Left ventricle myocardium superior (tissue), 1 donor: Measurements from ENCODE around the gene RHOXF2B. TPM values are rescaled to one million over a fixed set of nuclear protein-coding genes. Genes with fewer than 3 reads are reported as not detected.
"Not testable (repeated sequence)": the region's sequence is repeated elsewhere in the genome, so short reads cannot be mapped to it uniquely, and the experiment has no call there.

ENCODE experiments used
- ATAC-seq: fragments of 200-7000 bp; cut with Tn5 transposase; one replicate; pipeline ENCODE4 v1.9.1; 2020; ENCODE audit warnings: mild to moderate bottlenecking, moderate library complexity
- DNase-seq: peaks from one replicate; pipeline ENCODE4 v3.0.0-alpha.2; 2020
- intact Hi-C: fragments of 100-400 bp; cut with micrococcal nuclease; formaldehyde crosslinking; loops from one replicate; pipeline ENCODE4 v1.11.0; 2022
- long read RNA-seq: library from polyadenylated mRNA; unstranded; transcript quantifications from one replicate; pipeline ENCODE4 v2.0.0, GENCODE V29; 2021
- total RNA-seq: library from RNA; stranded (reverse); fragmentation: NEBNext Ultra II Directional; extraction: Animal tissue kit (Norgen Biotek cat#: 25700); gene quantifications from one replicate; pipeline ENCODE4 v1.2.1, GENCODE V29; 2021
- donor health status: DM: no; HTN: yes; CAD: no; lungs with severe emphysema.

The RHOXF2B gene
- not detected for total RNA-seq
- long read RNA-seq: 0 reads

- intact Hi-C loops, DNase-seq, ATAC-seq: not testable (repeated sequence)
Observed at GRCh38 chrX:120077590-120077989, at the start of gene RHOXF2B. Gene RHOXF2B, minus strand, starts transcription at chrX:120077690. Its CDS starts 138 bp downstream, at chrX:120077552.

DNA sequence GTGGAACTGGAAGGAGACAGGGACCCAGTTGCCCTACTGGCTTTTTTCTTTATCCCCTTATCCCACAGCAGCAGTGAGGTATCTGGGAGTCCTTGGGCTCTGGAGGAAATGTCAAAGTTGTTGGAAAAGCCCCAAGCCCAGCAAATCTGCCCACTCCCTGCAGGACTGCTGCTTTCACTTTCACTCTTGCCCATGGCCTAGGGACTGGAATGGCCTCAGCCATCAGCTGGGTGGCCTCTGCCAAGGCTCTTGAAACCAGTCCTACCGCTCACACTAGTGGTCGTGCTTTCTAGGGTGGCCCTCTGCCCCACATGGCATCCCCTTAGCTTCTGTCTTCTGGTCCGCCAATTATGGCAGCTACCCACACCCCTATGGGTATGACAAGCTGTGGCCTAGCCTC is 48.0 kb upstream of the RHOXF2B start:
- intact Hi-C loops: no loop called here
- no peak for DNase-seq
- peak; percentile 71 for ATAC-seq

DNA sequence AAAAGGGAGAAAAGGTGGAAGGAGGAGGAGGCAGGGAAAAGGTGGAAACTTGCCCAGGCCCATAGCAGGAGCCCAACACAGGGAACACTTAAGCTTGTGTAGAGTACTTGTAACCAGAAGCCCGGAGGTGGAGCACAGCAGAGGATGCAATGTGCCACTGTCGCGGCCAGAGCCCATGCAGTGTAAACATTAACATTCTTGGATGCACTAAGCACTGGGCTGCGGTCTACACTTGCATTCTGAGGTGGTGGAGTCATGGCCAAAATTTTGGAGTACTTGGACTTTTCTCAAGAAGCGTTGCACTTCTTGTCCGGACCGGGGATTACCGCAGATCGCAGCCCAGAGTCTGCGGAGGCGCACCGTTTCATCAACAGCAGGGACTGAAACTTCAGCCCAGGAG is 42.7 kb upstream of the RHOXF2B start:
- intact Hi-C loops: no loop called here
- DNase-seq (no peak), ATAC-seq (no peak)

DNA sequence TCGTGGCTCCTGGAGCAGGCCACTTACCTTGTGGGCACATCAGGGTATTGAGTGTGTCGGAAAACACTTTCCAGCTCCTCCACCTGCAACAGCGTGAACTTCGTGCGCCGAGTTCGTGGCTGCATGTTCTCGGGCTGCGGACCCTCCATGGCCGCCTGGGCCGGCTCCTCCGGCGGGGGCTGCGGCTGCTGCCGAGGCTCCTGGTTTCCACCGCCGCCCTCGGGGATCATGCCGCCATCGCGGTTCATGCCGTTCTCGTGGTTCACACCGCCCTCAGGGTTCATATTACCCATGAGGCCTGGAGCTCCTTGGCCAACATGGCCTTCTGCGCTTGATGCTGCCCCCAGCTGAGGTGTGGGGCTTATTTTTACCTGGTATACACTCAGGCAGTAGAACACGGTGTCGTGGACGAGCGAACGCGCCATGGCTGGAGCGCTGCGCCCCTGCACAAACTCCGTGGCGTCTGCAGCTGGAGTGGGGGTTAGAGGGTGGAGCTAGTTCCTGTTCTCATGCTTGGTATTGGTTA is 38.0 kb upstream of the RHOXF2B start, which contains the start of gene RHOXF1:
Gene RHOXF1 (minus strand): TSS at position 476 of the 526 bp plus-strand sequence. CDS start 51 bp downstream, at position 425.
- intact Hi-C loops: no loop called here
- no peak for DNase-seq
- ATAC-seq: no peak

DNA sequence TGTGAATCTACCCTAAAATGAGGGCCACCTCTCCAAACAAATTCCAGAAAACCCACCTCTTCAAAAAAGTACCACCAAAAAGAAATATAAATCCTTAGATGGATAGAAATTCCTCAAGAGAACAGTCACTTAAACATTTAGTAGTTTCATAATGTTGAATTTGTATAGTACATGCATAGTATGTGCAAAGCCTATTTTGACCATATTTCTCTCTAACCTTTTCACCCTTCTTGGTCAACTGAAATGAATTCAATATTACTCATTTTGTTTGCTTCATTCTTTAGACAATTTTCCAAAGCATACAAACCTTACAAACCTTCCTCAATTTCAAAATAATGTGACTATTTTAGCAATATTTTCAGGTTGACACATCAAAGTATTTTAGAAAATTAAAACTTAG is 34.1 kb upstream of the RHOXF2B start:
- ATAC-seq (no peak), DNase-seq (no peak)
- intact Hi-C loops: no loop called here

GRCh38 chrX:120109378-120109777 is 31.9 kb upstream of the RHOXF2B start:
- ATAC-seq: no peak
- intact Hi-C loops: no loop called here
- DNase-seq: no peak

GRCh38 chrX:120104707-120105106 is 27.2 kb upstream of the RHOXF2B start:
- DNase-seq, ATAC-seq, intact Hi-C loops: not testable (repeated sequence)

- ATAC-seq, DNase-seq, intact Hi-C loops: not testable (repeated sequence)
Observed at GRCh38 chrX:120101057-120101456, 23.6 kb upstream of the RHOXF2B start.

- DNase-seq (no peak), ATAC-seq (no peak)
- intact Hi-C loops: no loop called here
Observed at GRCh38 chrX:120090208-120090607, 12.7 kb upstream of the RHOXF2B start.

- ATAC-seq: no peak
- intact Hi-C loops: no loop called here
- DNase-seq: no peak
Observed at GRCh38 chrX:120087289-120088017, 10.0 kb upstream of the RHOXF2B start.

GRCh38 chrX:120085553-120086185 is 8.2 kb upstream of the RHOXF2B start:
- peak; percentile 32 for ATAC-seq
- DNase-seq, intact Hi-C loops: not testable (repeated sequence)

- ATAC-seq, intact Hi-C loops, DNase-seq: not testable (repeated sequence)
Observed at GRCh38 chrX:120066169-120066568, 11.3 kb downstream of the RHOXF2B start.

DNA sequence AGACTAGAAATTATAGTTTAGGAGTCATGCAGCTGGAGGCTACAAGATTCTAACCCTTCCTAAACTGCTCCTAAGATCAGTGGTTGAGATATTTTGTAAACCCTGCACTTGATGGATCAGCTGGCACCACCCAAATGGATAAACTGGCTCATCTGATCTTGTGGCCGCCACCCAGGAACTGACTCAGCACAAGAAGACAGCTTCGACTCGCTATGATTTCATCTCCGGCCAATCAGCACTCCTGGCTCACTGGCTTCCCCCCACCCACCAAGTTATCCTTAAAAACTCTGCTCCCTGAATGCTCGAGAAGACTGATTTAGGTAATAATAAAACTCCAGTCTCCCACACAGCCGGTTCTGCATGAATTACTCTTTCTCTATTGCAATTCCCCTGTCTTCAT is 34.8 kb downstream of the RHOXF2B start:
- ATAC-seq, intact Hi-C loops, DNase-seq: not testable (repeated sequence)

GRCh38 chrX:120042247-120042646 is 35.2 kb downstream of the RHOXF2B start:
- ATAC-seq, intact Hi-C loops: not testable (repeated sequence)

GRCh38 chrX:120040176-120040575 is 37.3 kb downstream of the RHOXF2B start:
- DNase-seq, intact Hi-C loops: not testable (repeated sequence)
- peak; percentile 80 for ATAC-seq

More at GRCh38 chrX:120042247-120042646, 35.2 kb downstream of the RHOXF2B start:
- not testable (repeated sequence) for DNase-seq

DNA sequence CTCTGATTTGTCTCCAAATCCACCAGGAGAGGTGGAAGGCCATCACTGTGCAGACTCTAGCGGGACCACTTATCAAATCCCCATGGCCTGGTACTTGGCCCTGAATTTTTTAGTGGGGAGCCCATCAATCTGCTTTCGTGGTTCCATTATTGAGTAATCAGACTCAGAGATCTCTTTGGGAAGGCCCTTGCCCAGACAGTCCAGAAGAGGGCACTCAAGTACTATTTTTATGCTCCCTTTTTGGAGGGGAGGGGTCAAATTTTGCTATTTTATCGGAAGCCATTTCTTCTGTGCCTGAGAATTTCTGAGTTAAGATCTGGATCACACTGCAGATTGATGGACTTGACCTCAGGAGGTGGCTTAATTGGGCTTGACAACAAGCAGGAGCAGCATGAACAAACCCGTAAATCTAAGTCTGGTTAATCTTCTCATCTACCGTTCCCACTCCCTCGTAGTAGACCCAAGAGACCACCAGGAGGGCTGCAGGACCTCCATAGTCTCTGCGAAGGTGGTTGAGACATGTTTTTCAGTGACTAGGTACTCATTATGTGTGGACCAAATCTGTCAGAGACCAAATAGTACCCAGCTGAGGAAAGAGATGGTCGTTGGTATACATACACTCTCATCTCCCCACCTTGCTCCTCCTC is 38.3 kb downstream of the RHOXF2B start:
- ATAC-seq, intact Hi-C loops: not testable (repeated sequence)

GRCh38 chrX:120036704-120037103 is 40.8 kb downstream of the RHOXF2B start:
- ATAC-seq: no peak

More for the DNA sequence above, 38.3 kb downstream of the RHOXF2B start:
- DNase-seq: not testable (repeated sequence)

GRCh38 chrX:120035522-120036309 is 41.8 kb downstream of the RHOXF2B start:
- ATAC-seq, intact Hi-C loops, DNase-seq: not testable (repeated sequence)

More at GRCh38 chrX:120036704-120037103, 40.8 kb downstream of the RHOXF2B start:
- intact Hi-C loops: no loop called here
- no peak for DNase-seq

- ATAC-seq: no peak
Observed at GRCh38 chrX:120029354-120029753, 48.1 kb downstream of the RHOXF2B start.

More at GRCh38 chrX:120029354-120029753, 48.1 kb downstream of the RHOXF2B start:
- intact Hi-C loops: no loop called here
- no peak for DNase-seq
